ENCODE results near the gene COL4A1.

COL4A1 gene

GRCh38 chr13:110227416-110227815 is 79.5 kb downstream of the COL4A1 start:
- DNase-seq (ENCODE audit: low read depth in 2 of 3, low spot score in 2 of 3): no peak

DNA sequence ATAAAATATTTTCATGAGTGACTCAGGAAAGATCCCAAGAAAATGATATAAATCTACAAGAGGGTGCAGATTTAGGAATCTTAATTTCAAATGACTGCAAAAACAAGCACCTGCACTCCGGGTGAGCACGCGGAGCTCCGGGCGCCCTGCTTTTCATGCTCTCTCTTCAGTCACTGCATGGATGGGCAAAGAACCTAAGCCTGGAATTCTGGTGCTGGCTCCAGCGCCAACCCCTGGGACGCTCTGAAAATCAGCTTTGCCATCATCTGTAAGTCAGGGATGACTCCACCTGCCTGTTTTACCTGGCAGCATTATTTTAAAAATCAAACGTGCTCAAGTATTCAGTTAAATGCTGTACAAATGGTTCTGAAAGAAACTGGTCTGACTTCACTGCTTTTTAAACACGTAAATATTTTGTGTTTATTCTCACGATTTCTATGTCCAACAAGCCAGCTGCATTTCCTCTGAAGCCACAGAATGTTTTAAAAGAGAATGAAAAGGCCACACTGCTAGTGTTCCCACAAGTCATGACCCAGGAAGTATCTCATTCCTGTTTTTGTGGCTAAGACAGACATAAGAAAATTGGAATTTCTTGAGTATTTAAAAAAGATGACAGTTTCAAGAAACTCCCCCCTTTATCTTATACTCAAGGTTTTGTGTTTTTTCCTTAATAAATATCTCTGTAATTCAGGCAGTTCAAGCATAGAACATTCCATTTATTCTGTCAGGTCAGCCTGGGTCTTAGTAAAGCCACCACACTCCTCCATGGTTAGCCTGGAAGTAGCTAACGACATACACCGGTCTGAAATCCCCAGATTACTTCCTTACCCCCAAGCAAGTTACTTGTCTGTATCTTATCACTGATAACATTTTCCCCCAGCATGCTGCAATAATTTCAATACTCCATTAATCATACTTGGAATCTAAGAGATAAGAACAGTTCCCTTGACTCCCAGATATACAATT is 81.1 kb downstream of the COL4A1 start:
- no peak for DNase-seq (ENCODE audit: low read depth in 2 of 3, low spot score in 2 of 3)

GRCh38 chr13:110225003-110225402 is 82.0 kb downstream of the COL4A1 start:
- DNase-seq (ENCODE audit: low read depth in 2 of 3, low spot score in 2 of 3): no peak

DNA sequence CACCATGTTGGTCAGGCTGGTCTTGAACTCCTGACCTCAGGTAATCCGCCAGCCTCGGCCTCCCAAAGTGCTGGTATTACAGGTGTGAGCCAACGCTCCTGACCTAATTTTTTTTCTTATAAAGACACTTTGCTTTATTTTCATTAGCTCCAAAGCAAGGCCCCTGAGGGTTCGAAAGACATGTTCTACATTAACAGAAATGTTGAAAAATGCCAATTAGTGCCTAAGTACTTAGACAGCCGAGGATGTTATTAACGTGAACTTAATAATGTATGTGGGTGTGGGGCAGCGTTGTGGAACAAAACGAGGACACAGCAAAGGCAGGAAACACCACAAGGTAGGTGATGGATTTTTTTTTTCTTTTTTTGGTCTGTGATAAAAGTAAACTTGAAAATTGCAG is 82.4 kb downstream of the COL4A1 start:
- no peak for DNase-seq (ENCODE audit: low read depth in 2 of 3, low spot score in 2 of 3)

GRCh38 chr13:110221406-110222117 is 85.4 kb downstream of the COL4A1 start:
- DNase-seq (ENCODE audit: low read depth in 2 of 3, low spot score in 2 of 3): no peak

GRCh38 chr13:110220471-110220870 is 86.5 kb downstream of the COL4A1 start:
- DNase-seq (ENCODE audit: low read depth in 2 of 3, low spot score in 2 of 3): no peak

DNA sequence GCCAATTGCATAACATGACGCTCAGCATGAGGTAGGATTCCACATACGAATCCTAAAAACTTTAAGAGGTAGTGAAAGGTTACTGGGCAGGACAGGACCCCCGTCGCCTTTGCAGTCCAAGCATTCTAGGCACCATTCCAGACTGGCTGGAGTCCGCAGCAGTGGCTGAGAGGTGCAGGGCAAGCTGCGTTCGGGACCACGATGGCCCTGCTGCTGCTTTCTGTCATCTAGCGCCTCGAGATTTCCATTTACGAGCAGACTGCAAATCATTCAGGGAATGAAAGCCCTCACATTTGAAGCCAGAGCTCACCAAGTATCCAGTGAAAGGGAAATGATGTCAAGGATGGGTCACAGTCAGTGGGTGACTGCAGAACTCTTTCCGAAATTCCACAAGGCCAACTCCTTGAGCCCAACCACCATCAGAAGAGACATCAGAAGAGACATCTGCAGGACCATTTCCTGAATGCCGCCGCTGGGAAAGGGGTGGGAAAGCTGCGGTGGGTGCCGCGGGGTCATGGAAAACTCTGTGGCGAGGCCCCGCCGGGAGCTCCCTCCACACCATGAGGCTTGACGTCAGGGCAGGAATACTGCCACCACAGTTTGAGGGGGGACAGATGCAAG is 88.3 kb downstream of the COL4A1 start:
- DNase-seq (ENCODE audit: low read depth in 2 of 3, low spot score in 2 of 3): no peak

DNA sequence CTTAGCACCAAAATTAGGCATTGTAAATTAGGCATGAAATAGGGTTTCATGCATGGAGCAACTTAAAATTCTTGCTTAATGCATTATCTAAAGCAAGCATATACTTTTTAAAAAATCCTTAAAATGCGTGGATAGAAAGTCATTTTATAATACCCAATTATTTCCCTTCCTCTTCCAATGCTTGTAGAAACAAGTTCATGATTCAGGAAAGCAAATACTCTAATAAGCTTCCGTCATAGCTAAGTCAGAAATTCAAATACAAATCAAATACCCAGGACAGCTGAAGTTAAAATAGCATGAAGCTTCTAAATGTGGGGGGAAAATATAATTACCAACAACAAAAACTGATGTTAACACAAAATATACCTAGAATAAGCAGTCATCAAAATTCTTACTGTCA is 89.1 kb downstream of the COL4A1 start:
- DNase-seq (ENCODE audit: low read depth in 2 of 3, low spot score in 2 of 3): no peak

DNA sequence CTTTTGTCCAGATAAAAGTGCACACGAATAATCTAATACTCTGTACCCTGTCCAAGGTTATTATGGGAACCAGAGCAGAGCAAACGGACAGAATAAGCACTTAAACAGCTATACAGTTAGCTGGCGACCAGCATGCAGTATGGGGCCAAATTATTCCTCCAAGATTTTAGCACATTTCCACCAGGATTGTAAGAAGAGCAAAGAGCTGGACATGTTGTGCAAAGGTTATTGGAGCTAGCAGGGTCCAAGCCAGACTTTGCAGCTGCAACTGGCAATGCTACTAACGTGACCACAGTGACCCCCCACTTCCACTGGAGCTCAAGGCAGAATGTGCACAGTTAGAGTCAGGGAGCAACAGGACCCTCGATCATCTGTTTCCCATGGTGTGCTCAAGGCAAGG is 89.9 kb downstream of the COL4A1 start:
- no peak for DNase-seq (ENCODE audit: low read depth in 2 of 3, low spot score in 2 of 3)

DNA sequence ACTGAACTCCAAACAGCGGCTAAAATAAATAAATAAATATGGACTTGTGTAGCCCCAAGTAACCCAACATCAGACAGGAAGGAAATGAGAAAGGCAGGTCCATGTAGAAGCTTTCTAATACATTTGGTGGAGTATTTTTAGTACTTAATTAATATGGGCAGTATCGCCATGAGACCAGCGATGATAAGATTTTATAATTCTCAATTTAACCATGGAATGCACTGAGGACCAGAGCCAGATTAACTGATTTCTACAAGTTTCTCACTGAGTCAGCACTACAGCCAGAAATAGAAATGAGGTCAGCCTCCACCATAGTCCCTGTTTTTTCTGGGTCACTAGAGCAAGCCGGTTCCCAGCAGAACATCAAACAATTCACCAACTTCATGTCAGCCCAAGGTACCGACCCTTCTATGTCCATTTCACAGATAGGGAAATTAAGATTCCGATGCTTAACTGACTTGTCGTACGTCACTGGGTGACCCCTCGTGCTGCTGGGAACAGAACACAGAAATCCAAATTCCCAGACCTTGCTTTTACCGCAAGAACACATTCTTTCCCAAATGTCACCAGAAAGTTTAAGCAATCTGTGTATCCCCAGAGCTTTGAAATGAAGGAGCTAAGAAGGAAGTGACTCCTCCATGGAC is 90.4 kb downstream of the COL4A1 start:
- DNase-seq (ENCODE audit: low read depth in 2 of 3, low spot score in 2 of 3): no peak

- DNase-seq (ENCODE audit: low read depth in 2 of 3, low spot score in 2 of 3): no peak
Observed at GRCh38 chr13:110216006-110216397, 91.0 kb downstream of the COL4A1 start.

- no peak for DNase-seq (ENCODE audit: low read depth in 2 of 3, low spot score in 2 of 3)
Observed at GRCh38 chr13:110215606-110216005, 91.4 kb downstream of the COL4A1 start.

DNA sequence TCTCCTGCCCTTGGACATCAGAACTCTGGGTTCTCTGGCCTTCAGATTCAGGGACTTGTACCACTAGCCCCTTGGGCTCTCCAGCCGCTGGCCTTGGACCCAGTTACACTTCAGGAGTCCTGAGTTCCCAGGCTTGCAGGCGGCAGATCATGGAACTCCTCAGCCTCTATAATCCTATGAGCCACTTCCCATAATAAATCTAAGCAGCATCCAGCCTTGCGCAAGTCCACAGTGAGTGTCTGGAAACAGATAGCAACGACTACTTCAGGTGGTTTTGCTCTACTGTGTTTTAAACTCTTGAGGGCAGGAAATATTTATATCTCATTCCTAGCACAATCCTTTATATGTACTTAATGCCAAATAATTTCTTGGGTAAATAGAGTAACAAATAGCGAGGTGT is 92.3 kb downstream of the COL4A1 start:
- DNase-seq (ENCODE audit: low read depth in 2 of 3, low spot score in 2 of 3): no peak

- DNase-seq (ENCODE audit: low read depth in 2 of 3, low spot score in 2 of 3): no peak
Observed at GRCh38 chr13:110213461-110214074, 93.4 kb downstream of the COL4A1 start.

GRCh38 chr13:110212529-110212928 is 94.4 kb downstream of the COL4A1 start:
- no peak for DNase-seq (ENCODE audit: low read depth in 2 of 3, low spot score in 2 of 3)

GRCh38 chr13:110211735-110212134 is 95.2 kb downstream of the COL4A1 start:
- no peak for DNase-seq (ENCODE audit: low read depth in 2 of 3, low spot score in 2 of 3)

DNA sequence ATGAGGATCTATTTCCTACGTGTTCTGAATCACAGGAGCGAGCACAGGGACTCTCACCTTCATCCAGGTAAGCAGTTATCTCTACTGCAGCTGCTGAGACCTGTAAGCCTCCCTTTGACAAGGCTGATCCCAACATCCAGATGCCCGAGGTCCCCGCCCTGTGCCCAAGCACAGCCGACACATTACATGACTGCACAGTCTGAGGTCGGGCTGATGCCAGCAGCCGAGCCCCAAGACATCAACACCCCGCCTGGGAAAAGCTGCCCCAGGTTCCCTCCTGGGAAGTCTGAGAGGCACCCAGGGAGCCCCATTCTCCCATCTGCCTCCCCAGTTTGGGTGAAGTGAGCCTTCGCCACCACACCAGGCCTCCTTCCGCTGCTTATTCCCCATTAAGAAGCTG is 95.9 kb downstream of the COL4A1 start:
- no peak for DNase-seq (ENCODE audit: low read depth in 2 of 3, low spot score in 2 of 3)

DNA sequence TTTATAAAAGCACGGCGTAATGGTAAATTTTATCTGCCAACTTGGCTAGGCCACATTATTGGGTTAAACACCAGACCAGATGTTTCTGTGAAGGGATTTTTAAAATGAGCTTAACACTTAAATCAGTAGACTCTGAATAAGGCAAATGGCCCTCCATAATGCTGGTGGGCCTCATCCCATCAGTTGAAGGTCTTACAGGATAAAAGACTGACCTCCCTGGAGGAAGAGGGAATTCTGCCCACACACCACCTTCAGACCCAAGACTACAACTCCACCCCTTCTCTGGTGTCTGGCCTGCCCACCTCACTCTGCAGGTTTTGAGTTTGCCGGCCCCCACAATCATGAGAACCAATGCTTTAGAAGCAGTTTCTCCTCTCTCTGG is 96.4 kb downstream of the COL4A1 start:
- no peak for DNase-seq (ENCODE audit: low read depth in 2 of 3, low spot score in 2 of 3)

DNA sequence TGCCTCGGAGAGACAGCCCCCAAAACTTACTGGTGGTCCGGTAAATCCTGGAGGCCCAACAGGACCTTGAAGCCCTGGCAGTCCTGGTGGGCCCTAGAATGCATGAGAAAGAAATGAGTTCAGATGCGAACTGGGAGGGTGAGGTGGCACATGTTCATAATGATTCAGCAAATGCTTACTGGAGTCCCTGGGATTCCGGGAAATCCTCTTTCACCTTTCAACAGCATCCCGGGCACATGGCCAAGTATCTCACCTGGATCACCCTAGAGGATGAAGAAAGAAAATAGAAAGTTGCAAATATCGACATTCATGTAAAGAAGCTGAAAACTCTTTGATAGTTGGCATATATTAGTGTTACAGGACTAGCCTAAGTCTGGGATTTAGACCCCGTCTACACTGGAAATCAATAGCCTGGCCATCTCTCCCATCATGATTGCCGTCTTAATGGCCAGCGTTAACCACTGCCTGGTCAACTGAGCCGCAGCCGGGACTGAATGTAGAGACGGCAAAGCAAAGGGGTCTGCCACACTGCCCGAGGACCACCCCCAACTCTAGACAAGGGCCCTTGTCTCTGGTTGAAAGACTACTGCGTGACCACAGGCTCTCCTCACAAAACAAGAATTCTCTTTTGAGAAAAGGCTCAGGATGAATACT is 96.9 kb downstream of the COL4A1 start:
- DNase-seq (ENCODE audit: low read depth in 2 of 3, low spot score in 2 of 3): no peak

DNA sequence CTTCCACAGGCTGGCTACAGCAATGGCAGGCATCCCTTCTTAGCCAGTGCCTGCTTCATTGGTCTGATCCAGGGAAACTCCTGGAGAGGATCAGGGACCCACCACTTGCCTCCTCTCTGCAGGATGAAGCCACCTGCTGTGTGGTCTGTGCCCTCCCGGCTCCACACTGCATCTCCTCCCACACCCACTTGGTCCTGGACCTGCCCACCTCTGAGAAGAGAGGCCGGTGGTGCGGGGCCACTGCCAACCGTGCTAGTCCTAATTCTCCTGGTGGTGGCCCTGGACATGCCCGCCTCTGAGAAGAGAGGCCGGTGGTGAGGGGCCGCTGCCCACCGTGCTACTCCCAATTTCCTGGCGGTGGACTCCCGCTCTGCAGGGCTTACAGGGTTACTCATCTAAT is 98.8 kb downstream of the COL4A1 start:
- DNase-seq (ENCODE audit: low read depth in 2 of 3, low spot score in 2 of 3): no peak

GRCh38 chr13:110206996-110207395 is 100.0 kb downstream of the COL4A1 start:
- no peak for DNase-seq (ENCODE audit: low read depth in 2 of 3, low spot score in 2 of 3)
